Measurements from ENCODE around the gene NEUROD1.

The NEUROD1 gene

GRCh38 chr2:181632733-181633401, 47.5 kb downstream of the NEUROD1 start:
- ATAC-seq (no peak), DNase-seq (no peak)

DNA sequence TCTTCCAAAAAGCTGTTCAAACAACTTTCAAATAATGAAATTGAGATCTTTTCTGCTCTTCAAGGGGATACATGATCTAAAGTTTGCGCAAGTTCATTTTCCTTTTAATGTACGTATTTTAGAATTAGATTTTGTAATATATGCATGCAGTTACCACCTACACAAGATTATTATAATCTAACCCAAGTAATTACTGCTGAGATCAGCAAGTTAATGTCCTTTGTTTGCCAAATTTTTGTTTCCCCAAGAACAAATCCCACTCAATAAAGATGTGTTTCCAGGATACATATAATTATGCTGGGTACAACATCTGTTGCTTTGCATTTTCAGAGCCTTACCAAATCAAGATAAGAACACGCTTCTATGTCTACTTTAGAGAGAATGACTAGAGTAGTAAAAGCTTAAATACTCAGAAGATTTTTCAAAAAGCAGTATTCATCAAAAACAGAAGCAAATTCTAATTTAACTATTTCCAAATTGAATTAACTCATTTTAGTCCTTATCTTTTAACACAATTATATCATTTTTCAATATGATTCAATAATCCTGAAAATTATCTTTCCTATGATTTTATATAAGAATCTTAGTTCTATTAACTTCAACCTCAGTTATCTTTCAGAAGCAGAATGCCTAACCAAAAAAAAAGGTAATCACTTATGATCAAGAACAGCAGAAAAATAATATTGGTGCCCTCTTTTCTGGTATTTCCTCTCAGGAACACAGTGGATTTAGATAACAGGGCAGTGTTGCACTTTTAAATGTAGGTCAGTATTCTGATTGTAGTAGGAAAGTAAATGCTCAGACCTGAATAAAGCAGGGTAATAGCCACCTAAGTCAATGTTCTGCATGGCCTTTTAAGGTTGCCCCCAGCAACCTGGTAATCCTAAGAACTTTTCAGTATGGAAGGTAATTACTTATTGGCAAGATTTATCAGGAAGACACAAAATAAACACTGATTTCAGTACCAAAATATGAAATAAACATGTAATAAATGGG, 51.4 kb downstream of the NEUROD1 start:
- DNase-seq: no peak
- ATAC-seq: no peak

- DNase-seq (no peak), ATAC-seq (no peak)
Observed at GRCh38 chr2:181627545-181627944, 52.8 kb downstream of the NEUROD1 start.

DNA sequence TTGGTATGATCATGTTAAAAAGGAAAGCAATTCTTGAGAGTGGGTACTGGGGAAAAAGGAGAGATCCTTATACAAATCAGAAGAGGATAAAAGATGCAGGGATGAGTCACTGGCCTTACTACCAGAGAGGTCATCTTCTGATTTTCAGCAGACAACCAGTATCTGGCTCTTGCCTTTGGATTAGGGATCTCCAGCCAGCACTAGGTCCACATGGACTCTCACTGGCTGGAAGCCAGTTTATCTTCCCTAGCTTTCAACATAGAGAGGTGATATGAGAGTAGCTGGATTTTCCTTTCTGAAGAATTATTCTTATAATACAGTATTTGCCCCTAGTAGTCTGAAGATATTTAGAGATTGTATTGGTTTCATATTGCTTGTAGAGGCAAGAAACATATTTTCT, 53.6 kb downstream of the NEUROD1 start:
- DNase-seq: no peak
- no peak for ATAC-seq

Measured in stimulated activated naive CD8-positive, alpha-beta T cell treated with anti-CD3 and anti-CD28 coated beads, Interleukin-15, Interleukin-2, amounts not matched to agents 100 U/mL and 50 U/mL, for 24 hours (primary cell).